Epithelial cell of prostate (primary cell): ENCODE measurements around the gene ADD3.
A peak's percentile ranks its signal among the peaks of the same experiment; 100 is the strongest.

Source experiments
- DNase-seq: peaks from one replicate; pipeline ENCODE4 v3.0.0-alpha.2; 2011; ENCODE audit warnings: low read depth, low spot score
- H3K27ac ChIP-seq: fragments of 450-650 bp; 2 replicates; pipeline ENCODE4 v1.5.1; 2017; ENCODE audit warnings: mild to moderate bottlenecking

The ADD3 gene

GRCh38 chr10:110138197-110138812 is 130.5 kb downstream of the ADD3 start:
- no peak for DNase-seq
- no peak overlapping the region for H3K27ac ChIP-seq

GRCh38 chr10:110141185-110141584 is 133.4 kb downstream of the ADD3 start:
- peak overlapping the region; percentile 33 for H3K27ac ChIP-seq
- peak; percentile 16 for DNase-seq

GRCh38 chr10:110141871-110142635 is 134.3 kb downstream of the ADD3 start:
- no peak overlapping the region for H3K27ac ChIP-seq
- DNase-seq, result no peak

GRCh38 chr10:110142965-110143364 is 135.2 kb downstream of the ADD3 start:
- no peak overlapping the region for H3K27ac ChIP-seq

GRCh38 chr10:110144507-110144906 is 136.7 kb downstream of the ADD3 start:
- DNase-seq, result no peak
- H3K27ac ChIP-seq, result no peak overlapping the region

More at GRCh38 chr10:110142965-110143364, 135.2 kb downstream of the ADD3 start:
- no peak for DNase-seq

- DNase-seq, result no peak
Measured at GRCh38 chr10:110147961-110148360, 140.2 kb downstream of the ADD3 start.

GRCh38 chr10:110149259-110149658 is 141.5 kb downstream of the ADD3 start:
- no peak for DNase-seq
- H3K27ac ChIP-seq, result no peak overlapping the region

More at GRCh38 chr10:110147961-110148360, 140.2 kb downstream of the ADD3 start:
- H3K27ac ChIP-seq, result no peak overlapping the region

GRCh38 chr10:110150046-110150445 is 142.3 kb downstream of the ADD3 start:
- no peak overlapping the region for H3K27ac ChIP-seq
- DNase-seq, result no peak

- DNase-seq, result no peak
- H3K27ac ChIP-seq, result no peak overlapping the region
Measured at GRCh38 chr10:110150981-110151380, 143.2 kb downstream of the ADD3 start.

GRCh38 chr10:110151467-110151866 is 143.7 kb downstream of the ADD3 start:
- no peak overlapping the region for H3K27ac ChIP-seq
- peak; percentile 52 for DNase-seq

GRCh38 chr10:110151971-110152370 is 144.2 kb downstream of the ADD3 start:
- no peak overlapping the region for H3K27ac ChIP-seq
- no peak for DNase-seq

- DNase-seq, result no peak
- no peak overlapping the region for H3K27ac ChIP-seq
Measured at GRCh38 chr10:110153396-110153795, 145.6 kb downstream of the ADD3 start.

GRCh38 chr10:110156046-110156445 is 148.3 kb downstream of the ADD3 start:
- H3K27ac ChIP-seq, result no peak overlapping the region
- DNase-seq, result no peak

- H3K27ac ChIP-seq, result no peak overlapping the region
- no peak for DNase-seq
Measured at GRCh38 chr10:110158051-110159005, 150.5 kb downstream of the ADD3 start.

- H3K27ac ChIP-seq, result no peak overlapping the region
- no peak for DNase-seq
Measured at GRCh38 chr10:110160081-110160480, 152.3 kb downstream of the ADD3 start.

GRCh38 chr10:110160522-110160921 is 152.7 kb downstream of the ADD3 start:
- no peak overlapping the region for H3K27ac ChIP-seq
- DNase-seq, result no peak

GRCh38 chr10:110162741-110163145 is 155.0 kb downstream of the ADD3 start:
- no peak overlapping the region for H3K27ac ChIP-seq
- no peak for DNase-seq

GRCh38 chr10:110163192-110163773 is 155.5 kb downstream of the ADD3 start:
- H3K27ac ChIP-seq, result no peak overlapping the region
- DNase-seq, result no peak

GRCh38 chr10:110163841-110164240 is 156.1 kb downstream of the ADD3 start:
- no peak for DNase-seq
- no peak overlapping the region for H3K27ac ChIP-seq

GRCh38 chr10:110165239-110165638 is 157.5 kb downstream of the ADD3 start:
- no peak overlapping the region for H3K27ac ChIP-seq
- no peak for DNase-seq
